HFF-Myc (cell line): ENCODE measurements around the gene PTPRC.

Experiments used
- DNase-seq: peaks from one replicate; pipeline ENCODE4 v3.0.0-alpha.2; 2011; ENCODE audit warnings: low read depth; ENCODE audit errors: extremely low read depth
- H3K4me3 ChIP-seq: replicated peaks from 2 replicates; pipeline ENCODE4 v1.5.1; 2011; ENCODE audit warnings: low read depth, mild to moderate bottlenecking, control low read depth, low read length
- TF ChIP-seq, protein P1 (sequence below): IDR thresholded peaks from 2 replicates; pipeline ENCODE4 v1.5.1; 2012; ENCODE audit warnings: mild to moderate bottlenecking, low read depth, low read length, control low read depth; ENCODE audit errors: missing control alignments

PTPRC gene

DNA sequence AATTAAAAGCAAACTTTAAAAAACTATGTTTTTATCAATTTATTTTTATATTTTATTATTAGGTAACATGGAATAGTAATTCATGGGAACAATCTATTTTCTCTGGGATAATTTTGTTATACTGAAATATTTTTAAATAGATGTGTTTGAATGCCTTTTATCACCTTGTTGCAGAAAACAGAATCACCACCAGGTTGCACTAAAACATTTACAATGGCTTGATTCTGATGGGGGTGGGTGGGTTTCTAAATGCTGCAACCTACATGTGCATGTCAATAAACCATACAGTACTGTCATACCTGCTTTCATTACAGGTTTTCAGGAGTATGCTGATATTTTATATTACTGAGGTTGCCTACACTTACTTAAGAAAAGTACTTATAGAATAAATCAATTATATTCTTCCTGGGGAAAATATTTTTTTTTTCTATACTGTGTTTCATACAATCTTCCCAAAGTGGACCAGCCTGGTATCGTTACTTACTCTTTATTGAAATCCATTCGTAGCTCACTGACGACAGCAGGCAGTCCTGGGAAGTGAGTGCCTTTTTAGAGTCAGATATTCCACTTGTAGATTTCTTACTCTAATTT lies 132.8 kb downstream of the PTPRC start:
- DNase-seq = no peak
- TF ChIP-seq, protein P1, sequence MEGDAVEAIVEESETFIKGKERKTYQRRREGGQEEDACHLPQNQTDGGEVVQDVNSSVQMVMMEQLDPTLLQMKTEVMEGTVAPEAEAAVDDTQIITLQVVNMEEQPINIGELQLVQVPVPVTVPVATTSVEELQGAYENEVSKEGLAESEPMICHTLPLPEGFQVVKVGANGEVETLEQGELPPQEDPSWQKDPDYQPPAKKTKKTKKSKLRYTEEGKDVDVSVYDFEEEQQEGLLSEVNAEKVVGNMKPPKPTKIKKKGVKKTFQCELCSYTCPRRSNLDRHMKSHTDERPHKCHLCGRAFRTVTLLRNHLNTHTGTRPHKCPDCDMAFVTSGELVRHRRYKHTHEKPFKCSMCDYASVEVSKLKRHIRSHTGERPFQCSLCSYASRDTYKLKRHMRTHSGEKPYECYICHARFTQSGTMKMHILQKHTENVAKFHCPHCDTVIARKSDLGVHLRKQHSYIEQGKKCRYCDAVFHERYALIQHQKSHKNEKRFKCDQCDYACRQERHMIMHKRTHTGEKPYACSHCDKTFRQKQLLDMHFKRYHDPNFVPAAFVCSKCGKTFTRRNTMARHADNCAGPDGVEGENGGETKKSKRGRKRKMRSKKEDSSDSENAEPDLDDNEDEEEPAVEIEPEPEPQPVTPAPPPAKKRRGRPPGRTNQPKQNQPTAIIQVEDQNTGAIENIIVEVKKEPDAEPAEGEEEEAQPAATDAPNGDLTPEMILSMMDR = peak; percentile 41
- no peak overlapping the region for H3K4me3 ChIP-seq

DNA sequence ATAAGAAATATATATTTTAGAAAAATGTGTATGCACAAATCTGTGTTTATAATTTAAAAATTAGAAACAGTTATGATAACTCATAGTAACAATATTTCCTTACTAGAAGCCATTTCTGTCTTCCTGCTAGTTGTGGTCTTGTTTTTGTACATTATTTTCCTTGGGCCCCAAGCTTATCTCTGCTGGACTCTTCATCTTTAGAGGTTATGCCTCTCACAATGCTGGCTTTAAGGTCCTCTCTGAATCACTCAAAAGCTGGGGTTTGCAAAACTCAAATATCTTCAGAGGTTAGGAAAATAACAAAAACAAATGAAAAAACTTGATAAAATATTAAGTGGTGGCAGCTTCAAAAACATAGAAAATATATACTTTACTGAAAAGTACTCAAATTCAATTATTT lies 133.8 kb downstream of the PTPRC start:
- TF ChIP-seq, protein P1 = no peak
- DNase-seq = no peak
- H3K4me3 ChIP-seq = no peak overlapping the region

GRCh38 chr1:198773030-198773429 lies 134.2 kb downstream of the PTPRC start:
- H3K4me3 ChIP-seq = no peak overlapping the region
- TF ChIP-seq, protein P1 = no peak
- DNase-seq = no peak

DNA sequence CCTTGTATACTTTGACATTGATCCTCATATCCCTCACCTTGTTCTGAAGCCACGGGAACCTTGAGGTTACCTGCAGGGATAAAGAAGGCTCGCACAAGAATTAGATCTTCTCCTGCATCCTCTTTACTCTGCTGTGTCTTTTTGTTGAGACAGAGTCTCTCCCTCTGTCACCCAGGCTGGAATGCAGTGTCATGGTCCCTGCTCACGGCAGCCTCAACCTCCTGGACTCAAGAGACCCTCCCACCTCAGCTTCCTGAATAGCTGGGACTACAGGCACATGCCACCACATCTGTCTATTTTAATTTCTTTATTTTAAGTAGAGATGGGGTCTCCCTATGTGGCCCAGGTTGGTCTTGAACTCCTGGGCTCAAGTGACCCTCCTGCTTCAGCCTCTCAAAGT lies 134.7 kb downstream of the PTPRC start:
- DNase-seq = no peak

DNA sequence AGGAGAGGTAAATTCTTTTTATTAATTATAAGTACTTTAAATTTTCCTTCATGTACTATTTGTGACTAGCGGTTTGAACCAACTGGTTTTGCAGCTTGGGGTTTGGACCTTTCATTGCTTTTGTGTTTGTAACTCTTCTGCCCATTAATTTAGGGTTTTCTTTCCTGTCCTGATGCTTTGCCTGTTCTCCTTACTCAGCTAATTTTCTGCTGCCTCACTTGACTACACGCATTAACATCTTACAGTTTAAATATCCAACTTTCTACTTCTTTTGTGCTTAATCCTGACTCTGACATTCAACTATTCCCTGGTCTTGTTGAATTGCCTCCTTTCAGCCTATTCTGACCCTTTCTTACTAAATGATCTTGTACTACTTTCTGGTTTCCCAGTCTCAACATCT lies 135.6 kb downstream of the PTPRC start:
- DNase-seq = no peak
- no peak overlapping the region for H3K4me3 ChIP-seq
- TF ChIP-seq, protein P1 = no peak

More for the DNA sequence above, 134.7 kb downstream of the PTPRC start:
- no peak overlapping the region for H3K4me3 ChIP-seq
- TF ChIP-seq, protein P1 = no peak

DNA sequence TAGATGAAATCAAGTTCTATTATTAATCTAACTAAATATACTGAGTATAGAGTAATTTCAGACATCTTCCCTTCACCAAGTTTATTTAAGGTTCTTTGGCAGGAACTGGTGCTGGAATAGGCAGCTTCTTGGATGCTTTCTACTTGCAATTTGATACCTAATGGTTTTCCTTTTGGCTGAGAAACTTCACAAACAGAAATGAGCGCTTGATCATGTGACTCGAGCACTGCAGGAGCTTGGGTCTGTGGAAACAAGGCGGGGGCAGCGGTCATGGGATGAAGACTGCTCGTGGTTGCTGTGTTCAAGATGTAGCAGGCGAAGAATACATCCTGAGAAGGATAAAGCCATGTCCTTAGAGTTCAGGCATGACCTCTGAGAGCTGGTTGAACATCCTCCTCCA lies 136.8 kb downstream of the PTPRC start:
- no peak overlapping the region for H3K4me3 ChIP-seq
- TF ChIP-seq, protein P1 = no peak
- no peak for DNase-seq

- DNase-seq = peak; percentile 74
- no peak overlapping the region for H3K4me3 ChIP-seq
- TF ChIP-seq, protein P1 = no peak
Observed at GRCh38 chr1:198776602-198777029, 137.8 kb downstream of the PTPRC start.
